ENCODE data around the gene NRCAM.

GRCh38 chr7:108421720-108422331 is 34.4 kb downstream of the NRCAM start:
- no peak for TF ChIP-seq CTCF (IDR thresholded peaks at IDR 0.05; ENCODE audit: low read depth, low read length)
- TF ChIP-seq EZH2phosphoT487 (IDR thresholded peaks at IDR 0.05; ENCODE audit: low read depth): no peak

All from OCI-LY3 (cell line).